H1 (cell line): ENCODE results near the gene COLEC12. TPM values are rescaled to one million over a fixed set of nuclear protein-coding genes. Genes with fewer than 3 reads are reported as not detected.

ENCODE experiments used
- CTCF ChIA-PET: fragments of 300-600 bp; sonication (Branson Sonifier 250); formaldehyde crosslinking; loops from one replicate; lab custom pipeline; 2021; ENCODE audit not compliant: partially characterized antibody; lab: Charles Lee
- POLR2A ChIA-PET: fragments of 300-600 bp; sonication (Branson Sonifier 250); formaldehyde crosslinking; loops from one replicate; lab custom pipeline; 2021; ENCODE audit warnings: inconsistent platforms; ENCODE audit not compliant: partially characterized antibody; lab: Charles Lee
- DNase-seq, 2 experiments: peaks; one replicate each; pipeline versions ENCODE4 v3.0.0 to v3.0.0-alpha.2; 2010 to 2022; ENCODE audit warnings: low spot score in 2 of 2, low read depth in 1 of 2, mixed read lengths in 1 of 2
- FAIRE-seq: peaks from 2 replicates; lab custom pipeline; 2011; peaks lifted over from hg19 to GRCh38; lab: Jason Lieb, UNC
- H2AFZ ChIP-seq: 2 replicates; pipeline ENCODE4 v1.8.1; 2012; ENCODE audit warnings: low read length, inconsistent platforms
- H2AK5ac ChIP-seq: 2 replicates; pipeline ENCODE4 v1.6.1; 2013; ENCODE audit warnings: low read depth, low read length
- H2BK120ac ChIP-seq: replicated peaks from 2 replicates; pipeline ENCODE3; 2013; ENCODE audit warnings: low read depth, low read length, inconsistent platforms
- H2BK12ac ChIP-seq: 2 replicates; pipeline ENCODE4 v1.6.1; 2013; ENCODE audit warnings: low read depth, low read length
- H2BK15ac ChIP-seq: 2 replicates; pipeline ENCODE4 v1.6.1; 2013; ENCODE audit warnings: low read length
- H2BK20ac ChIP-seq: 2 replicates; pipeline ENCODE4 v1.6.1; 2013; ENCODE audit warnings: low read length
- H2BK5ac ChIP-seq: 2 replicates; pipeline ENCODE4 v1.6.1; 2013; ENCODE audit warnings: low read depth, low read length
- H3K14ac ChIP-seq: 2 replicates; pipeline ENCODE4 v1.6.1; 2013; ENCODE audit warnings: inconsistent platforms; ENCODE audit not compliant: insufficient read length
- H3K18ac ChIP-seq: 2 replicates; pipeline ENCODE4 v1.6.1; 2013; ENCODE audit warnings: low read length; ENCODE audit errors: extremely low read depth
- H3K23ac ChIP-seq: 2 replicates; pipeline ENCODE4 v1.6.1; 2013; ENCODE audit warnings: inconsistent platforms; ENCODE audit not compliant: insufficient read length
- H3K23me2 ChIP-seq: 2 replicates; pipeline ENCODE4 v1.6.1; 2013; ENCODE audit warnings: low read depth, low read length
- H3K27ac ChIP-seq: 2 replicates; pipeline ENCODE4 v1.6.1; 2011; ENCODE audit warnings: low read depth, low read length, inconsistent platforms
- H3K27me3 ChIP-seq, 4 experiments: replicated peaks in 1 of 4; 1 replicate in 1 of 4; 2 replicates in 3 of 4; pipeline versions ENCODE4 v1.6.1 to v1.8.1; 2011 to 2013; ENCODE audit warnings: low read length in 3 of 4, mild to moderate bottlenecking in 3 of 4, inconsistent platforms in 2 of 4, mixed read lengths in 2 of 4, moderate library complexity in 1 of 4; ENCODE audit not compliant: control insufficient read depth in 3 of 4, insufficient read depth in 3 of 4; ENCODE audit errors: extremely low read depth in 1 of 4
- H3K36me3 ChIP-seq, 4 experiments: 2 replicates each; pipeline versions ENCODE4 v1.6.1 to v1.8.1; 2011 to 2013; ENCODE audit warnings: mild to moderate bottlenecking in 4 of 4, low read length in 3 of 4, moderate library complexity in 2 of 4, control low read depth in 1 of 4, inconsistent platforms in 1 of 4; ENCODE audit not compliant: insufficient read depth in 4 of 4, control insufficient read depth in 2 of 4
- H3K4ac ChIP-seq: replicated peaks from 2 replicates; pipeline ENCODE3; 2013; ENCODE audit warnings: low read length, low read depth, mixed read lengths, inconsistent platforms; ENCODE audit not compliant: insufficient read length
- H3K4me1 ChIP-seq, 4 experiments: replicated peaks in 1 of 4; 1 replicate in 1 of 4; 2 replicates in 3 of 4; pipeline versions ENCODE4 v1.6.1 to v1.8.1; 2011 to 2013; ENCODE audit warnings: low read length in 3 of 4, inconsistent platforms in 2 of 4, mixed read lengths in 1 of 4; ENCODE audit not compliant: insufficient read depth in 4 of 4, control insufficient read depth in 3 of 4
- H3K4me2 ChIP-seq, 2 experiments: 2 replicates each; pipeline versions ENCODE4 v1.6.1 to v1.8.1; 2011 to 2013; ENCODE audit warnings: low read depth in 2 of 2, low read length in 2 of 2, control low read depth in 1 of 2, inconsistent platforms in 1 of 2, mild to moderate bottlenecking in 1 of 2; ENCODE audit not compliant: insufficient read depth in 1 of 2
- H3K4me3 ChIP-seq, 4 experiments: fragments of 200-600, 300-600 bp in 1 of 4; sonication (generic), shearing (Covaris generic), sonication (Bioruptor Twin) in 1 of 4; 2 replicates each; pipeline versions ENCODE4 v1.5.1 to v1.8.1; 2011 to 2016; ENCODE audit warnings: low read length in 4 of 4, low read depth in 3 of 4, control low read depth in 2 of 4, inconsistent platforms in 2 of 4, mild to moderate bottlenecking in 2 of 4, mixed read lengths in 1 of 4, moderate library complexity in 1 of 4; ENCODE audit not compliant: insufficient read depth in 2 of 4; ENCODE audit errors: extremely low read depth in 1 of 4
- H3K56ac ChIP-seq: replicated peaks from 2 replicates; pipeline ENCODE3; 2013; ENCODE audit warnings: low read depth, mild to moderate bottlenecking, mixed read lengths, low read length, inconsistent platforms; ENCODE audit not compliant: insufficient read length
- H3K79me1 ChIP-seq: 2 replicates; pipeline ENCODE4 v1.6.1; 2013; ENCODE audit warnings: low read depth, low read length, control low read depth
- H3K79me2 ChIP-seq, 2 experiments: 2 replicates each; pipeline versions ENCODE4 v1.6.1 to v1.8.1; 2012 to 2013; ENCODE audit warnings: low read length in 2 of 2, mild to moderate bottlenecking in 2 of 2, inconsistent platforms in 1 of 2; ENCODE audit not compliant: insufficient read depth in 2 of 2, control insufficient read depth in 1 of 2
- H3K9ac ChIP-seq, 4 experiments: replicated peaks in 1 of 4; 1 replicate in 1 of 4; 2 replicates in 3 of 4; pipeline versions ENCODE4 v1.6.1 to v1.8.1; 2011 to 2013; ENCODE audit warnings: low read depth in 3 of 4, low read length in 3 of 4, control low read depth in 2 of 4, mild to moderate bottlenecking in 2 of 4, moderate library complexity in 2 of 4, inconsistent platforms in 1 of 4; ENCODE audit errors: extremely low read depth in 1 of 4
- H3K9me3 ChIP-seq, 2 experiments: 2 replicates each; pipeline versions ENCODE4 v1.6.1 to v1.8.1; 2012 to 2013; ENCODE audit warnings: mild to moderate bottlenecking in 2 of 2, moderate library complexity in 2 of 2, control low read depth in 1 of 2, inconsistent platforms in 1 of 2, low read depth in 1 of 2, low read length in 1 of 2, mixed read lengths in 1 of 2; ENCODE audit not compliant: insufficient read depth in 2 of 2
- H4K20me1 ChIP-seq, 2 experiments: replicated peaks in 1 of 2; 2 replicates each; pipeline versions ENCODE3 to v1.8.1; 2011 to 2013; ENCODE audit warnings: inconsistent platforms in 2 of 2, low read length in 2 of 2, mild to moderate bottlenecking in 1 of 2; ENCODE audit not compliant: insufficient read depth in 2 of 2, control insufficient read depth in 1 of 2
- H4K5ac ChIP-seq: 2 replicates; pipeline ENCODE4 v1.6.1; 2013; ENCODE audit warnings: low read length, low read depth, mixed read lengths, inconsistent platforms; ENCODE audit not compliant: insufficient read length
- H4K8ac ChIP-seq: 2 replicates; pipeline ENCODE4 v1.8.0; 2013; ENCODE audit warnings: mild to moderate bottlenecking, moderate library complexity, low read length, inconsistent platforms; ENCODE audit not compliant: insufficient read depth; ENCODE audit errors: extremely low read depth
- H4K91ac ChIP-seq: replicated peaks from 2 replicates; pipeline ENCODE3; 2013; ENCODE audit warnings: low read length, mixed read lengths, inconsistent platforms; ENCODE audit not compliant: insufficient read length
- CBX8 ChIP-seq: fragments of 300-800, 300-1000 bp; sonication (generic); IDR thresholded peaks from 2 replicates; pipeline ENCODE4 v1.7.1; 2016; ENCODE audit warnings: low read depth, low read length, borderline replicate concordance
- CHD1 ChIP-seq: IDR thresholded peaks from 2 replicates; pipeline ENCODE4 v1.6.1; 2012; ENCODE audit warnings: low read depth, low read length, improper control_type of control experiment
- HDAC2 ChIP-seq, 2 experiments: fragments of 300-600 bp in 1 of 2; sonication (generic) in 1 of 2; IDR thresholded peaks; 2 replicates each; pipeline ENCODE4 v1.6.1; 2011 to 2012; ENCODE audit warnings: low read depth in 2 of 2, low read length in 2 of 2, mild to moderate bottlenecking in 2 of 2, moderate library complexity in 2 of 2, borderline replicate concordance in 1 of 2, inconsistent platforms in 1 of 2
- SIX5 ChIP-seq: IDR thresholded peaks from 2 replicates; pipeline ENCODE4 v1.6.1; 2011; ENCODE audit warnings: mild to moderate bottlenecking, low read depth, low read length
- TAF7 ChIP-seq: optimal IDR thresholded peaks from 2 replicates; pipeline ENCODE3; 2011; ENCODE audit warnings: low read depth, mild to moderate bottlenecking, inconsistent platforms, low read length, moderate library complexity, borderline replicate concordance
- WGBS, 2 experiments: shearing (Covaris generic) in 1 of 2; methylation state at CpG; one replicate each; pipeline versions ENCODE4 v1.1.6 to v1.1.7; 2013 to 2015; ENCODE audit warnings: low lambda C conversion rate in 2 of 2, mixed read lengths in 2 of 2, inconsistent platforms in 1 of 2, low coverage in 1 of 2, missing lambda C conversion rate in 1 of 2; ENCODE audit not compliant: insufficient replicate concordance in 2 of 2, insufficient coverage in 1 of 2, insufficient read length in 1 of 2; ENCODE audit errors: extremely low coverage in 1 of 2, missing lambda C conversion rate in 1 of 2; 5-methylcytosine and 5-hydroxymethylcytosine counted together
- polyA plus RNA-seq, 7 experiments: library from polyadenylated mRNA; depleted of rRNA in 3 of 7; stranded (reverse) in 5 of 7; unstranded in 2 of 7; fragments of >200 nt in 5 of 7; fragments of 200-250 nt in 2 of 7; gene quantifications; 1 replicate in 5 of 7; 2 replicates in 1 of 7; 4 replicates in 1 of 7; pipeline versions ENCODE4 v1.2.1 to v1.2.3, GENCODE V29; 2011 to 2013; ENCODE audit warnings: missing spikeins in 2 of 7, mixed read lengths in 2 of 7
- total RNA-seq: library from RNA; stranded (reverse); fragmentation: NEBNext Ultra II Directional; extraction: Animal tissue kit (Norgen Biotek cat#: 25700); gene quantifications from 2 replicates; pipeline ENCODE4 v1.2.1, GENCODE V29; 2021

Gene COLEC12
- total and polyA plus RNA-seq, 2 of the 8 experiments (the other 6 are each of a cell fraction or from before 2014, with no cell fraction given) = 0.44 to 2.3 TPM

GRCh38 chr18:320155-320554, 180.3 kb downstream of the COLEC12 start:
- H3K56ac ChIP-seq = no peak overlapping the region
- H3K18ac ChIP-seq = no peak overlapping the region
- 100% methylated on average over 1 of the region's 1 CpG; no CpG with 5 or more reads in 1 of the 2 experiments for WGBS, 2 experiments
- no peaks in the 10 kb centered on the region for H4K20me1 ChIP-seq
- H2BK12ac ChIP-seq = no peak overlapping the region
- H2BK20ac ChIP-seq = no peak overlapping the region
- CTCF ChIA-PET = no interaction called here
- H3K9me3 ChIP-seq = no peaks in the 10 kb centered on the region
- H3K14ac ChIP-seq = no peak overlapping the region
- no peaks in the 10 kb centered on the region for H3K79me1 ChIP-seq
- H3K9ac ChIP-seq = no peak overlapping the region
- no peaks in the 10 kb centered on the region for H3K27me3 ChIP-seq
- no peaks in the 10 kb centered on the region for H3K23me2 ChIP-seq
- POLR2A ChIA-PET = interaction anchor here (1.2 kb wide), 1 partner anchor 52 kb away, joined by 3 read pairs; the partner anchor contains the start of gene THOC1
- H3K79me2 ChIP-seq = no peaks in the 10 kb centered on the region
- H2BK15ac ChIP-seq = no peak overlapping the region
- H3K36me3 ChIP-seq = no peaks in the 10 kb centered on the region
- H3K23ac ChIP-seq = no peak overlapping the region
- no peak overlapping the region for H3K27ac ChIP-seq
- no peak overlapping the region for H4K91ac ChIP-seq
- H2BK5ac ChIP-seq = no peak overlapping the region
- TF ChIP-seq SIX5 (no peak), HDAC2 (IDR thresholded peaks at IDR 0.05; ENCODE audit: borderline replicate concordance in 1 of 2, low read depth in 2 of 2, low read length in 2 of 2) (no peak), CBX8 (no peak), TAF7 (no peak), CHD1 (no peak)
- FAIRE-seq (no peak), DNase-seq (no peak)
- no peak overlapping the region for H2AK5ac ChIP-seq
- H3K4me3 ChIP-seq = no peak overlapping the region
- no peak overlapping the region for H4K5ac ChIP-seq
- H3K4ac ChIP-seq = no peak overlapping the region
- H3K4me2 ChIP-seq = no peak overlapping the region
- no peaks in the 10 kb centered on the region for H3K4me1 ChIP-seq
- no peak overlapping the region for H2BK120ac ChIP-seq
- no peak overlapping the region for H4K8ac ChIP-seq
- H2AFZ ChIP-seq = no peak overlapping the region
